Upper lobe of left lung (tissue), 6 donors: ENCODE results near the gene EHD4. TPM values are rescaled to one million over a fixed set of nuclear protein-coding genes. Genes with fewer than 3 reads are reported as not detected.

Source experiments
- ATAC-seq, 2 donors: fragments of 200-7000 bp; cut with Tn5 transposase; one replicate each; pipeline ENCODE4 v1.9.1; 2022; ENCODE audit warnings: mild to moderate bottlenecking in 2 of 2, moderate library complexity in 2 of 2; ENCODE audit not compliant: low FRiP score in 2 of 2
- DNase-seq, 2 donors: peaks; one replicate each; pipeline ENCODE4 v3.0.0-alpha.2; 2019 to 2020
- H3K27ac ChIP-seq, 4 donors: fragments of 200-600 bp; sonication (generic); one replicate each; pipeline ENCODE4 v1.5.1; 2016 to 2019
- H3K27me3 ChIP-seq, 4 donors: fragments of 200-600 bp; sonication (generic); one replicate each; pipeline ENCODE4 v1.5.1; 2017 to 2019
- H3K36me3 ChIP-seq, 4 donors: fragments of 200-600 bp; sonication (generic); one replicate each; pipeline ENCODE4 v1.5.1; 2016 to 2019
- H3K4me1 ChIP-seq, 4 donors: fragments of 200-600 bp; sonication (generic); one replicate each; pipeline ENCODE4 v1.5.1; 2018 to 2019
- H3K4me3 ChIP-seq, 4 donors: fragments of 200-600 bp; sonication (generic); one replicate each; pipeline ENCODE4 v1.5.1; 2017 to 2019; ENCODE audit warnings: mild to moderate bottlenecking in 2 of 4, moderate library complexity in 1 of 4
- H3K9me3 ChIP-seq, 4 donors: fragments of 200-600 bp; sonication (generic); one replicate each; pipeline ENCODE4 v1.5.1; 2018 to 2019
- CTCF ChIP-seq, 6 experiments: fragments of 450-650 bp in 4 of 6; fragments of 200-600 bp in 2 of 6; sonication (generic) in 2 of 6; IDR thresholded peaks; one replicate each; pipeline ENCODE4 v1.5.1; 2016 to 2019; ENCODE audit warnings: antibody characterized with exemption in 6 of 6
- EP300 ChIP-seq, 4 donors: sonication (generic); formaldehyde crosslinking; IDR thresholded peaks; one replicate each; pipeline ENCODE4 v1.5.1; 2017; ENCODE audit warnings: antibody characterized with exemption in 4 of 4, control low read depth in 2 of 4
- POLR2A ChIP-seq, 4 donors: fragments of 450-650 bp; IDR thresholded peaks; one replicate each; pipeline ENCODE4 v1.5.1; 2016 to 2017; ENCODE audit warnings: antibody characterized with exemption in 4 of 4, mild to moderate bottlenecking in 2 of 4
- POLR2AphosphoS5 ChIP-seq, 2 donors: sonication (generic); formaldehyde crosslinking; IDR thresholded peaks; one replicate each; pipeline ENCODE4 v1.5.1; 2017; ENCODE audit warnings: antibody characterized with exemption in 2 of 2
- WGBS, 2 donors: methylation state at CpG; one replicate each; pipeline ENCODE4 v1.1.5; 2017 to 2018; 5-methylcytosine and 5-hydroxymethylcytosine counted together
- total RNA-seq, 6 donors: library from RNA; depleted of rRNA in 4 of 6; stranded (reverse); fragments of >200 nt in 4 of 6; gene quantifications; one replicate each; pipeline versions ENCODE4 v1.1.0 to v1.2.1, GENCODE V29; 2016 to 2021
- donor health status: DM: no; HTN: no; CAD: no; lungs with moderate emphysema.
- donor health status: DM: no; HTN: yes; CAD: no; lungs with severe emphysema.

The EHD4 gene
- total RNA-seq, 6 donors from 2014 or later: 23.0 to 46.4 (median 31.5) TPM

- WGBS, 2 donors: 76 to 88% methylated on average over 5 of the region's 5 CpGs
Measured at GRCh38 chr15:41914411-41914810, 57.9 kb downstream of the EHD4 start.

GRCh38 chr15:41913256-41913655 is 59.1 kb downstream of the EHD4 start:
- peaks cover 7 to 35% (median 19%) of the 10 kb centered on the region in 4 donors for H3K36me3 ChIP-seq
- DNase-seq (no peak), ATAC-seq (no peak)
- H3K27ac ChIP-seq: no peak overlapping the region
- H3K27me3 ChIP-seq: no peaks in the 10 kb centered on the region
- peaks cover 12 to 45% (median 22%) of the 10 kb centered on the region in 4 donors for H3K4me1 ChIP-seq
- H3K4me3 ChIP-seq: no peak overlapping the region
- WGBS, 2 donors: 88 to 96% methylated on average over 3 of the region's 3 CpGs
- H3K9me3 ChIP-seq: no peaks in the 10 kb centered on the region
- no peak for TF ChIP-seq POLR2AphosphoS5 (IDR thresholded peaks at IDR 0.05)
- TF ChIP-seq POLR2A (IDR thresholded peaks at IDR 0.05): no peak
- no peak for TF ChIP-seq CTCF (IDR thresholded peaks at IDR 0.05)
- no peak for TF ChIP-seq EP300 (IDR thresholded peaks at IDR 0.05)

More at GRCh38 chr15:41914411-41914810, 57.9 kb downstream of the EHD4 start:
- H3K36me3 ChIP-seq: peaks cover 0 to 35% (median 18%) of the 10 kb centered on the region in 4 donors
- H3K27ac ChIP-seq: no peak overlapping the region
- no peak for DNase-seq
- H3K27me3 ChIP-seq: no peaks in the 10 kb centered on the region
- H3K4me1 ChIP-seq: peaks cover 12 to 50% (median 22%) of the 10 kb centered on the region in 4 donors
- H3K9me3 ChIP-seq: no peaks in the 10 kb centered on the region
- ATAC-seq: no peak
- H3K4me3 ChIP-seq: no peak overlapping the region
- no peak for TF ChIP-seq EP300 (IDR thresholded peaks at IDR 0.05)
- TF ChIP-seq POLR2A (IDR thresholded peaks at IDR 0.05): no peak
- no peak for TF ChIP-seq CTCF (IDR thresholded peaks at IDR 0.05)
- no peak for TF ChIP-seq POLR2AphosphoS5 (IDR thresholded peaks at IDR 0.05)

GRCh38 chr15:41911691-41912345 is 60.5 kb downstream of the EHD4 start:
- H3K4me3 ChIP-seq: no peak overlapping the region
- no peak for TF ChIP-seq POLR2A (IDR thresholded peaks at IDR 0.05)
- no peak for TF ChIP-seq EP300 (IDR thresholded peaks at IDR 0.05)
- TF ChIP-seq CTCF (IDR thresholded peaks at IDR 0.05): no peak
- TF ChIP-seq POLR2AphosphoS5 (IDR thresholded peaks at IDR 0.05): no peak
- peak overlapping the region in 2 of 4 donors; percentile 60 to 62 for H3K27ac ChIP-seq
- DNase-seq (no peak), ATAC-seq (no peak)
- H3K27me3 ChIP-seq: no peaks in the 10 kb centered on the region
- 78 to 82% methylated on average over 14 of the region's 14 CpGs for WGBS, 2 donors
- H3K9me3 ChIP-seq: no peaks in the 10 kb centered on the region
- peaks cover 7 to 42% (median 27%) of the 10 kb centered on the region in 4 donors for H3K36me3 ChIP-seq
- peaks cover 5 to 34% (median 14%) of the 10 kb centered on the region in 4 donors for H3K4me1 ChIP-seq

GRCh38 chr15:41908736-41909461 is 63.5 kb downstream of the EHD4 start:
- no peak for TF ChIP-seq POLR2A (IDR thresholded peaks at IDR 0.05)
- no peak for TF ChIP-seq CTCF (IDR thresholded peaks at IDR 0.05)
- TF ChIP-seq EP300 (IDR thresholded peaks at IDR 0.05): no peak
- no peak for TF ChIP-seq POLR2AphosphoS5 (IDR thresholded peaks at IDR 0.05)
- peak in 1 of 2 donors; percentile 5 for ATAC-seq
- Histone ChIP-seq H3K9me3 (no peaks in the 10 kb centered on the region), H3K36me3 (peaks cover 7 to 57% (median 32%) of the 10 kb centered on the region in 4 donors), H3K4me3 (no peak overlapping the region), H3K27ac (no peak overlapping the region), H3K4me1 (peaks cover 5 to 27% (median 8%) of the 10 kb centered on the region in 4 donors), H3K27me3 (no peaks in the 10 kb centered on the region)
- 82 to 93% methylated on average over 11 to 13 of the region's 17 CpGs for WGBS, 2 donors
- peak in 1 of 2 donors; percentile 60 for DNase-seq
